Airway epithelial cell (primary cell): Measurements from ENCODE around the gene RINT1. TPM values are rescaled to one million over a fixed set of nuclear protein-coding genes. Genes with fewer than 3 reads are reported as not detected.

Source experiments
- total RNA-seq: library from RNA; depleted of rRNA; stranded (reverse); fragments of >200 nt; gene quantifications from 2 replicates; pipeline ENCODE4 v1.2.3, GENCODE V29; 2015

Gene RINT1
- total RNA-seq, result 13.0 and 15.6 TPM in 2 replicates

GRCh38 chr7:105531792-105532671 lies at the start of gene RINT1:
TSS of gene RINT1 (plus strand) at chr7:105532201. CDS start at chr7:105532316, 115 bp downstream.

GRCh38 chr7:105521717-105522463 lies 10.1 kb upstream of the RINT1 start, which contains the start of gene PUS7:
TSS of gene PUS7 (minus strand) at chr7:105522271. CDS start at chr7:105508512, 13,759 bp downstream.

DNA sequence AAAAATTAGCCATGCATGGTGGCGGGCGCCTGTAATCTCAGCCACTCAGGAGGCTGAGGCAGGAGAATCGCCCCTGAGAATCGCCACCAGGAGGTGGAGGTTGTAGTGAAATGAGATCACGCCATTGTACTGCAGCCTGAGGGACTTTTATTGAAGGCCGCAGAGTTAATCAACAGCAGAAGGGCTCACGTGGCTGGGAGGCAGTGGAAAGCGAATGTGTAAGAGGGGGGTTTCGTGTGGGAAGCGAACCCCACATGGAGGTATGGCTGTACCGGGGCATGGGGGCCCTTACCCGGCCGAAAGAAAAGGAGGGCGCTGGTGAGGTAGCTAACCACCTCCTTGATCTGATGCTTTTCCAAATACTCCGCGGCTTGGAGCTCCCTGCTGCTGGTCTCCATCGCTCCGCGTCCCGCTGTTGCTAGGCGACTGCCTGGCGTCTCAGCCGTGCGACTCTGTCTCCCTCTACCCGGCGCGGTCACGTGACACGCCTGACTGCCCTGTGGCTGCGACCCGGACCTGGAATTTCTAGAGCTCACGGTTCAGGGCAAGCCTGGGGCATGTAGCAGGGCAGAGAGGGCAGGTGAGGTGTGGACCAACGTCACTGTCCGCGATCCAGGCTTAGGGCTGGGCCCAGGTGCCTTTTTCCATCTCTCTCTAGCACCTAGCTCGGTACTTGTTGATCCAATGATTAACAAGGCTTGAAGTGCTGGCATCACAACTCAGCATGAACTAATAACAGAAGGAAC lies 49.2 kb downstream of the RINT1 start, which contains the start of gene EFCAB10:
Gene EFCAB10, minus strand, starts transcription at position 428 of the 746 bp plus-strand sequence. Its CDS starts 30 bp downstream, at position 398.

Other genes starting within 250 kb of the RINT1 start
- gene SRPK2, start 143.3 kb upstream of the RINT1 start, total RNA-seq, result 38.0 and 42.8 TPM in 2 replicates
- gene PUS7, start 9.9 kb upstream of the RINT1 start, total RNA-seq, result 14.8 and 19.9 TPM in 2 replicates
- gene EFCAB10, start 49.3 kb downstream of the RINT1 start, total RNA-seq, result 0.35 TPM in 1 of 2 replicates, not detected in the other